ENCODE measurements around the gene SLCO2B1. TPM values are rescaled to one million over a fixed set of nuclear protein-coding genes. Genes with fewer than 3 reads are reported as not detected.

Gene SLCO2B1
- total and polyA plus RNA-seq, 2 experiments from 2014 or later = not detected

- Histone ChIP-seq H3K4me3 (no peak overlapping the region), H3K9me2 (ENCODE audit: insufficient read depth) (0 out of 2 replicates have a peak, but pooled peaks cover 2% of the 10 kb centered on the region), H3K4me1 (ENCODE audit: insufficient read depth) (no peaks in the 10 kb centered on the region), H3F3A (replicated peaks; ENCODE audit: low read depth) (no peaks in the 10 kb centered on the region), H3K27ac (ENCODE audit: low read depth) (no peak overlapping the region), H3K4me2 (no peak overlapping the region), H3K36me3 (ENCODE audit: insufficient read depth) (no peaks in the 10 kb centered on the region), H4K20me1 (replicated peaks; ENCODE audit: insufficient read depth) (no peaks in the 10 kb centered on the region), H2AFZ (no peak overlapping the region), H3K27me3 (ENCODE audit: insufficient read depth) (no peaks in the 10 kb centered on the region), H3K79me2 (replicated peaks; ENCODE audit: insufficient read depth) (no peaks in the 10 kb centered on the region)
- no peaks in the 10 kb centered on the region for H3K9me3 Mint-ChIP-seq
- H3K27ac Mint-ChIP-seq = no peak overlapping the region
- no peaks in the 10 kb centered on the region; the same call in 2 of the 3 replicates for H3K36me3 Mint-ChIP-seq (ENCODE audit: low read depth)
- H3K27me3 Mint-ChIP-seq (ENCODE audit: insufficient read depth, low read depth, poor library complexity) = peaks cover 12% of the 10 kb centered on the region
- no peak for TF ChIP-seq EZH2 (IDR thresholded peaks at IDR 0.05; ENCODE audit: low read depth, unreplicated experiment)
- TF ChIP-seq CREB1 (CRISPR knock-in tag; IDR thresholded peaks at IDR 0.05; ENCODE audit: low read depth) = no peak
- no peak for TF ChIP-seq ETS1 (IDR thresholded peaks at IDR 0.05)
- no peak for TF ChIP-seq REST (IDR thresholded peaks at IDR 0.05; ENCODE audit: unreplicated experiment)
- no peak for TF ChIP-seq POLR2AphosphoS5 (IDR thresholded peaks at IDR 0.05; ENCODE audit: low read depth)
- TF ChIP-seq ZNF114 (CRISPR knock-in tag; IDR thresholded peaks at IDR 0.05) = no peak
- TF ChIP-seq CTCF (conservative IDR thresholded peaks at IDR 0.05; ENCODE audit: low read depth in 2 of 2) = no peak
- no peak for TF ChIP-seq EZH2phosphoT487 (IDR thresholded peaks at IDR 0.05; ENCODE audit: unreplicated experiment)
- no peak for TF ChIP-seq ZNF462 (CRISPR knock-in tag; IDR thresholded peaks at IDR 0.05)
- no peak for TF ChIP-seq ZNF331 (CRISPR knock-in tag; IDR thresholded peaks at IDR 0.05; ENCODE audit: low read depth)
- no peak for TF ChIP-seq STAT1 (IDR thresholded peaks at IDR 0.05; ENCODE audit: unreplicated experiment)
- TF ChIP-seq NANOG (IDR thresholded peaks at IDR 0.05; ENCODE audit: borderline replicate concordance) = no peak
- no peak for TF ChIP-seq JUNB (IDR thresholded peaks at IDR 0.05; ENCODE audit: unreplicated experiment)
- no peak overlapping the region for H3K4me3 Mint-ChIP-seq
- H3K4me1 Mint-ChIP-seq = no peaks in the 10 kb centered on the region; the same call in 2 of the 3 replicates
- ATAC-seq (no peak), DNase-seq (ENCODE audit: low spot score) (no peak)
Measured at GRCh38 chr11:75152090-75152489, 1.2 kb downstream of the SLCO2B1 start.
